ENCODE measurements around the gene ARMC9. TPM values are rescaled to one million over a fixed set of nuclear protein-coding genes. Genes with fewer than 3 reads are reported as not detected.

Gene ARMC9
- total RNA-seq, 1 experiment from 2014 or later = 67.2 TPM

DNA sequence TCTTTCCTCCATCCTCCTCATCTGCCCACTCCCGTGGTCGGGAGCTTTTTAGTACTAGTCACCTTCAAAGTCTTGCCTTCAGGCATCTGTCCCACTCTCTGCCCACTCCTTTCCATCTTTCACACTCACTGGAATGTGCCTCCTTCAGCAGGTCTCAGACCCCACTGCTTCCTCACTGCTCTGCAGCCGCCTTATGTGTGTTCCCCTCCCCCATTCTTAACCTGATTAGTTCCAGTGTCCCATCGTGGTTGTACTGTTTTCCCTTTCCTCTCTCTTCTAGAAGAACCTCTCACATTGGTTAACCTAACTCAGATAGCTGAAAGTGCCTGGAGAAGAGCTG lies 3.0 kb downstream of the ARMC9 start:
- DNase-seq (ENCODE audit: low read depth) = peak; percentile 79

DNA sequence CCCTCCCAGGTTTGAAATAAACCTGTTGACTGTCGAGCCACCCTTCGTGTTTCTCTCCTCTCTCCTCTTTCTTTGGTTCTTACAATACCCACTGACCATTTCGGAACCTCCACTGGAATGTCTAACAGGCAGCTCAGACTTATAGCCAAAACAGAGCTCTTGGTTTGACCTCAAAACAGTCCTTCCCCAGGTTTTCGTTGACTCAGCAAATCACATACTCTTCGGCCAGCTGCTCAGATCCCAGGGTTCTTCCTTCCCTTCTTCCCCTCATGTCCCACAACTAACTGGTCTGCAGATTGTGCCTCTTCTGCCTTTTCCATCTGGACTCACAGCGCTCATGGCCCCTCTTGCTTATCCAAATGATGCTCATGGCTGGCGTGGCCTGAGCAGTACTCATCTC lies 4.7 kb downstream of the ARMC9 start:
- no peak for DNase-seq (ENCODE audit: low read depth)

DNA sequence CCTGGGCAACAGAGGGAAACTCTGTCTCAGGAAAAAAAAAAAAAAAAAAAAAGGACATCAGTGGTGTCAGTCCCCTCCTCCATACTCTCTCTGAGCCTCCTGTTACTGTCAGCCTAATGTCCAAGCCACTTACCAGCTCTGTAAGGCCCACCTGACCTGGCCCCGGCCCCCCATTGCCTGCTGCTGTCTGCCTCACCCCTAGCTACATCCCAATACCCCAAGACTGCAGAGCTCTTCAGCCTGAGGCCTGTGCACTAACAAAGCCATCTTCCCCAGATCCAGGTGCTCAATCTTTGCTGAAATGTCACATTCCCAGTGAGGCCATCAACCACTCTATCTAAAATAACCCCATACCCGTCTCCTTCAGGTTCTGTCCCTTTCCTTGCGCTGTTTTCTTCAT lies 5.7 kb downstream of the ARMC9 start:
- no peak for DNase-seq (ENCODE audit: low read depth)

DNA sequence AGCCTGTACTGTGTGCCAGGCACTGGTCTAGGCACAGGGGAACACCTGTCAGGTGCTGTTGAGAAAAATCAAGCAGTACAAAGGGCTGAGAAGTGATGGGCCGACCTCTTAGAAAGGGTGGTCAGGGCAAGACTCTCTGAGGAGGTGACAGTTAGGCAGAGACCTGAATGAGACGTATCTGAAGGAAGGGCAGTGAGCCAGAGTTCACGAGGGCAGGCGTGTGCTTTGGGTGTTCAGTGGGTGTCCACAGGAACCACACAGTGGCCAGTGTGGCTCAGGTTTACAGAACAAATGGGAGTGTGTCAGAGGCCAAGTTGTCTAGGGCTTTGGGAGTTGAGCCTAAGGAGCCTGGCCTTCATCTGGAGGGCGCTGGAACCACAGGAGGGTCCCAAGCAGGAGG lies 6.2 kb downstream of the ARMC9 start:
- no peak for DNase-seq (ENCODE audit: low read depth)

DNA sequence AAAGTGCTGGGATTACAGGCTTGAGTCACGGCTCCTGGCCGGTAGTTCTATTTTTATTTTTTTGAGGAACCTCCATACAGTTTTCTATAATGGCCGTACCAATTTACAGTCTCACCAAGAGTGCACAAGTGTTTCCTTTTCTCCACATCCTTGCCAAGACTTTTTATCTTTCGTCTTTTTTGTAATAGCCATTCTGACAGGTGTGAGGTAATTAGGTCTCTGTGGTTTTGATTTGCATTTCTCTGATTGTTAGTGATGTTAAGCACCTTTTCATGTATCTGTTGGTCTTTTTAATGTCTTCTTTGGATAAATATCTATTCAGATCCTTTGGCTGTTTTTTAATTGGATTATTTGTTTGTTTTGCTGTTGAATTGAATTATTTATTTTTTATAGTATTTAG lies 9.3 kb downstream of the ARMC9 start:
- no peak for DNase-seq (ENCODE audit: low read depth)

DNA sequence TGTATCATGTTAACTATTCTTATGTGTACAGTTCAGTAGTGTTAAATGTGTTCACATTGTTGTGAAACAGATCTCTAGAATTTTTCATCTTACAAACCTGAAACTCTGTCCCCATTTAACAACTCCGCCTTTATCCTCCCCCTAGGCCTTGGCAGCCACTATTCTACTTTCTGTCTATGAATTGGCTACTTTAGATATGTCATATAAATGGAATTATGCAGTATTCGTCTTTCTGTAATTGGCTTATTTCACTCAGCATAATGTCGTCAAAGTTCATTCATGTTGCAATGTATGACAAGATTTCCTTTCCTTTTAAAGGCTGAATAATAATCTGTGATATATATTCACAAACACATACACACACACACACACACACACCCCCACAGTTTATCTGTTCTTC lies 12.4 kb downstream of the ARMC9 start:
- no peak for DNase-seq (ENCODE audit: low read depth)

DNA sequence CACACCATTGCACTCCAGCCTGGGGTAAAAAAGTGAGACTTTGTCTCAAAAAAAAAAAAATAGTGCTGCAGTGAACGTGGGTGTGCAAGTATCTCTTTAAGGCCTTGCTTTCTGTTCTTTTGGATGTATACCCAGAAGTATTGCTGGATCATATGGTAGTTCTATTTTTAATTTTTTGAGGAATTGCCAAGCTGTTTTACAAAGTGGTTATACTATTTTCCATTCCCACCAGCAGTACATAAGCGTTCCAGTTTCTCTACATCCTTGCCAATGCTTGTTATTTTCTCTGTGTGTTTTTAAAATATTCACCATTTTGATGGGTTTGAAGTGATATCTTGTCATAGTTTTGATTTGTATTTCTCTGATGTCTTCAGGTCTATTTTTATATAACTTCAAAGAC lies 13.1 kb downstream of the ARMC9 start:
- no peak for DNase-seq (ENCODE audit: low read depth)

DNA sequence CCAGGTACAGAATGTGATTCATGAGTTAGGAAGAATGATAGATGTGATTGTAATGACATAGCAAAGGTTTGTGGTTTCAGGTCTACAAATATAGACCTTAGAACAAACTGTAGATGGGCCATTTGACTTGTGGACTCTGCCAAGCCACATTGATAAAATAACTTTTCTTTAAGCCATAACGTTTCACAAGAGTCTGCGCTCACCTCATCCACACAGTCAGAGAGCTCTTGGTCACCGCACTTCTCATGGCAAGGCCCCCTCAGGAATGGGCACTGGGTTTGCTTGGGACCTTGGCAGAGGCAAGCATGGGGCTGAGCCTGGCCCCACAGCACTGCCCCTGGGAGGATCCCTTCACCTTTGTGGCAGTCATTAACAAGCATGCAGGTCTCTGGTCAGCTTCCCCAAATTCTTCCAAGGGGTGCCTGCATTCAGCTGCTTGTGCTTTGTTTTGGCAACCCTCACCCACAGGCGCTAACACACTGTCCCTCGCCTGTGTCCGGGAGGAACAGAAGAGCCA lies 14.0 kb downstream of the ARMC9 start:
- DNase-seq (ENCODE audit: low read depth) = peak; percentile 23

DNA sequence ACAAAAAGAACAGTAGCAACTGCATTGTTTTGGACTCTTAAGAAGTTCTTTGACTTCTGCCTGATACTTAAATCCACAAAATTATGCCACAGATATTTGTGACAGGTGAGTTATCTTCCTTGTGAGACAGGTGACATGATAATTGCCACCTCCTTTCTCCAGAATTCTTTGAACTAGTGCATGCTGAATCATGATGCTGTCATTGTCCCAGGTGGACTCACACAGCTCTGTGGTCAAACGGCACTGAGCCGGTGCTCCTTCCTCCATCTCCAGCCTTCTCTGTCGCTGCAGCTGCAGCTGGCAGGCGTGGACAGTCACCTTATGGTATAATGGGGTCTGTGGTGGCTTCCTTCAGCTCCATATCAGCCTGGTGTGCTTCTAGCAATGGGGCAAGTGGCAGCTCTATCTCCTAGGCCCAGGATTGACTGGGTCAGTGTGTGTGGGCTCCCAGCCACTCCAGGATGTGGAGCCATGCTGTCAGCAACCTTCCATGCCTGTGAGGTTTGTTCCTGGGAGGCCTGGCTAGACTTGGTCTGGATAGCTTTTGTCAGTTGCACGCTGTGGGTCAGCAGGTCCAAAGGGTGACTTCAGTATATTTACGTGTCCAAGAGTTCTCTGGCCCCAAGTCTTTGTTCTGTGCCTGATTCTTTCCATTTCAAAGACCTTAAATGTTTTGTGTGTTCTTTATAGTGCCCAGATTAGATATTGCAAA lies 15.7 kb downstream of the ARMC9 start:
- no peak for DNase-seq (ENCODE audit: low read depth)

DNA sequence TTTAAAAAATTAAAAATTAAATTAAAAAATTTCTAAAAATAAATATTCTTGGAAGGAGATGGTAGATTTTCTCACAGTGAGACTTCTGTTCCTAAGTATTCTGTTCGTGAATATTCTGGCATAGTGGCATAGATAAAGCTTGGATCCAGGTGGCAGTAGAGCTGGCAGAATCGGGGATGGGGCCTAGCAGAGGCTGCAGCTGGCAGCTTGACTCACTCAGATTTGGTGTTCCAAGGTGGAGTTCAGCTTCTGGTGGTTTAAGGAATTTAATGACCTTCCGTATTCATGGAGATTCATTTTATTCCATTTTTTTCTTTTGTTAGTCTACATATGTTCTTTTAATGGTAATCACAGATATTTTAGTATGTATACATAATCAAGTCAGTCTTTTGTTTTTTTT lies 19.9 kb downstream of the ARMC9 start:
- no peak for DNase-seq (ENCODE audit: low read depth)

DNA sequence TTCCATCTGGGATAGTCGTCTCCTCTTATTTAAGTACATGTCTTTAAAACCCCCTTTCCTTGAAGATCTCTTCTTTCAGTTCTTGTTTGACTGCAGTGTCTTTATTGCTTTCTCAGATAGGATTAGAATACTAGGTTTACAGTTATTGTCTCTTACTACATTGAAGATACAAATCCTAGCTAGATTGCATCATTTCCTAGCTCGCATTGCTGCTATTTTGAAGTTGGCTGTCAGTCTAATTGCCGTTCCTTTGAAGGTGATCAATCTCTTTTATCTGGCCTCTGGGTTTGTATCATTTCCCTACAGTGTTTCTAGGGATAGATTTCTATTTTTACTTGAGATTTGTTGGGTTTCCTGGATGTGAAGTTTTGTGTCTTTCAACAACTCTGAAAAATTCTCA lies 20.9 kb downstream of the ARMC9 start:
- no peak for DNase-seq (ENCODE audit: low read depth)

DNA sequence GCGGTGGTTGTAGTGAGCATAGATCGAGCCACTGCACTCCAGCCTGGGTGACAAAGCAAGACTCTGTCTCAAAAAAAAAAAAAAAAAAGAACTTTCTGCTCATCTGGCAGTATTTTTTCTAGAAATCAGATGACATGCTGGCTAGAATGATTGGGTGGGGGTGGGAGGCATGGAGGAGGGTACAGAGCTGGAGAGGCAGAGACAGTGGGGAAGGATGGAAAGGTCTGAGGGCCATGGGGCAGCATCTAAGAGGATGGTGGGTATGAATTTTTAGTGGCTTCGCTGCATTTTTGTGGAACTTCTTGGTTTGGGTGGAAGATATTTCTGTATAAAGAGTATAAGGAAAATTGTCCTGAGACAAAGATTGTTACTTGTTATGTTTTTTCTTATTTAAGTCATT lies 23.3 kb downstream of the ARMC9 start:
- DNase-seq (ENCODE audit: low read depth) = peak; percentile 18

DNA sequence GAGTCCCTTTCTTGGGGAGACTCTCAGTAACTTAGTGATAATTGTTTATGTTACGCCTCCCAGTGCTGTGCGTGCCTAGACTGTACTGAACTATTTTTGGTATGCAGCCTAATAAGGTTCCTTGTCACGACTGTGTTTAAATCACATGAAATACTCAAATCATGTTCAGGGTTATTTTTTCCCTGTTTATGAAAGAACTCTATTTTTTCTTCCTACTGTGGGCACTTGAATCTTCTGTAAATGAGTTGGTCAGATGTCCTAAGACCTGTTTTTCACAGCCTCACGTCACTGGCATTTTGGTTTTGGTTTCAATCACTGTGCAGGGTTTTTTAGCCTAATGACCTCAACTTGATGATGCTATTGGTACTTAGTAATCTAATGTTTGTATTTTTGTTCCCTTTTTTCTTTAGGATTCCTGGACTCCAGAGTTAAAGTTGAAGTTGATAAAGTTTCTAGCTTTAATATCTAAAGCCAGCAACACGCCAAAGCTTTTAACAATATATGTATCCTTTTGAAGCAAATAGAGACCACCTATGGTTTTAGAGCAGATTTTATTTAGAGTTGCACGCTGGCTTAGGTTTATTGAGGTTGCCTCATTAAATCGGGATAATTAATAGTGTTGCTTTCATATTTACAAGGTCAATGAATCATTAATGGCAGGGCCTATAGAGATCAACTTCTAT lies 24.0 kb downstream of the ARMC9 start:
- DNase-seq (ENCODE audit: low read depth) = peak; percentile 82

DNA sequence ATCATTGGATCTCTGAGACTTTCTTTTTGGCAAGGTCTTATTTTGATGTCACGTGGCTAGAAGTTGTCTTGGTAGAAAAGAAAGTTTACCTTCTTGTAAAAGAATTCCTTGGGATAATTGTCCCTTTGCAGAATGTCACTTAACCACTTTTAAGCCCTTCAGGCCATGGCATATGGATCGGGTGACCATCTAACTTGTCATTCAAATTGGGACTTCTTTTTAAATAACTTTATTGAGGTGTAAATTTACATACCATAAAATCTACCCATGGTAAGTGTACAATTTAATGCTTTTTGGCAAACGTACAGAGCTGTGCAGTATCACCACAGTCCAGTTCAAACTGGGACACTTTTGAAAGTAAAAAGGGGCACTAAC lies 24.6 kb downstream of the ARMC9 start:
- DNase-seq (ENCODE audit: low read depth) = no peak

DNA sequence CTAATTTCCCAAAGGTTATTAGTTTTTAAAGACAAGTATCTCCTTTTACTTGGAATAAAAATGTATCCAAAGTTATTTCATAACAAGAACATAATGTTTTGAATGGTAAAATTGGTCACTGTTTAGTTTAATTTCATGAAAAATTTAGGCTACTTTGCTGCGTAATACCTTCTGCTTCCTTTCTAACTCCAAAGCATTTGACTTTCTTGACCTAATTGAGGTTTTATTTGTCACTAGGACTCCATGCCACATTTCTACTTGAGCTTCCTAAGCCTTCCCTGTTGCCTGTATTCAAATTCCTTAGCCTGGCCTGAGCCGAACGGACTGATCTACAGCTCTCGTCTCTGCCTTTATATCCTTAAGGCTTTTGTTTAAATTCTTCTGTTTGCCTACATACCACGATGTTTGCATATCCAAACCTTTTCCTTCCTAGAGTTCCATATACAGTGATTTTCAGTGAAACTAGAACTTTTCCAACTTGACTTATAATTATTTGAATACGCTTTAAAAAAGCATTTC lies 25.1 kb downstream of the ARMC9 start:
- DNase-seq (ENCODE audit: low read depth) = no peak

DNA sequence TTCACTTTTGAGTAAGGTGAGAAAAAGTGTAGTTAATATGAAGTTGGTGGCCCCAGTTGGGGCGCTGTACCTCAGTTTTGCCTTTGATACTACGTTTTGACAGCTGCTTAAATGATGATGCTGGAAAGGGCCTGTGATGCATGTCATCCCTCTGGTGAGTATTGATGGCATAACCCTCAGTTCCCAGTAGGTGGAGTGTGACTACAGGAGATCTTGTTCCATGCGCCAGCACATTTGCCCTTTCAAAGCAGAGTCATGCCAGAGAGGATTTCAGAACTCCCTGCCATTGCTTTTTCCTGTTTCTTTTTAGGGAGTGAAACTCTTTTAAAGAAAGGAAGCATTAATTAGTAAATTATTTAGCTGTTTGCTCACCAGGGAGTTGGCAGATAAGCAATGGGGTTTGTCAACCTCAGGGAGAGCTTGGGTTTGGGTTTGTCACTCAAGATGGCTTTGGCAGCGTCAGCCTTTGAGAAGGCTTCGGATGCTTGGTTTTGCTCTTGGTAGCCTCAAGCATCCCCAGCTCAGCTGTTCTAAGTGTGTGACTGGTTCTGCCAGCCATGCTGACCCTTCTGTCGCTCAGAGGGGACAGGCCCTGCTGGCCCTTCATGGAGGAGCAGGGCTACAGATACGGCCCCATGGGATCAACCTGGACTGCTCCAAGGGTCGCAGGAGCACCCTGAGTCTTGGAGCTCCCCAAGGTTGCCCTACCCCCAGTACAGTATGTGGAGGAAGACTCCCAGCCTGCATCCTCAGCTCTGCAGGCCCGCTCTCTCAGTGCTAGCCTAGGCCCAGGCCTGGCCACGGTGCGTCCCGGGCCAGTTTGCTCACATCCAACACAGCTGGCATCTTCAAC lies 29.1 kb downstream of the ARMC9 start:
- peak; percentile 77 for DNase-seq (ENCODE audit: low read depth)

DNA sequence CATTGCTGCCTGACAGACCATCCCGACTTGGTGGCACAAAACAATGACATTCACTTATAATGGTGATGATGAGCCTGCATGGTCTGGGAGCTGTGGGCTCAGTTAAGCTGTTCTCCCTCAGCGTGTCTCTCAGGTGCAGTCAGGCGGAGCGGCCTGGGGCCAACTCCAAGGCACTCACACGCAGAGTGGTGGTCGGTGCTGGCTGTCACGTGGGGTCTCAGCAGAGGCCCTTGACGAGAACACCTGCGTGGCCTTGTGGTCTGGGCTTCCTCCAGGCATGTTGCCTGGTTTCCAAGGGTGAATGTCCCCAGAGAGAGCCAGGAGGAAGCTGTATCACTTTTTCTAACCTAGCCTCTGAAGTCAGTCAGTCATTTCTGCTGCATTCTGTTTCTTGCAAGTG lies 29.8 kb downstream of the ARMC9 start:
- DNase-seq (ENCODE audit: low read depth) = no peak

DNA sequence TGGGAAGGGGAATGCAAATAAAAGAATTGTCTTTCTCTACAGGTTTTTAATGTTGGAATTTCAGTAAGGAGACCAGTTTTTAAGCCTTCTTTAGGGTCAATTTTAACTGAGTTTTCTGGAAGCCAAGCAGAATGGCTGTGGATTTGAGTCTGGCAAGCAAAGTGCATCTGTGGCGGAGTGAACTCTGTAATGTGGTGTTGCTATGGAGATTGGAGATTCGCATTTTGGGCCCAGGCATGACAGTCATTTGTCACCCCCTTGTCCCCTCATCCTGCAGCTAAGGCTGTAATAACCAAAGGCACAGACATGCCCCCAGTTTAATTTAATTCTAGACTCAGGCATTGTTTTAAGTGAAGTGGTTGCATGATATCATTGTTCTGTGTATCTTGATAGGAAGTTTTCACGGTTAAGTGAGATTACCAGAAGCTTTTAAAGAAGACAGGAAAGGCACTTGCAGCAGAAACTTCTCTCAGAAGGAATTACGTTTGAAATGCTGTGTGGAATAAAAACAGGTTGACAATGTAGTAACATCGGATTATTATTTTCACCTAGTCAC lies 30.6 kb downstream of the ARMC9 start:
- no peak for DNase-seq (ENCODE audit: low read depth)

DNA sequence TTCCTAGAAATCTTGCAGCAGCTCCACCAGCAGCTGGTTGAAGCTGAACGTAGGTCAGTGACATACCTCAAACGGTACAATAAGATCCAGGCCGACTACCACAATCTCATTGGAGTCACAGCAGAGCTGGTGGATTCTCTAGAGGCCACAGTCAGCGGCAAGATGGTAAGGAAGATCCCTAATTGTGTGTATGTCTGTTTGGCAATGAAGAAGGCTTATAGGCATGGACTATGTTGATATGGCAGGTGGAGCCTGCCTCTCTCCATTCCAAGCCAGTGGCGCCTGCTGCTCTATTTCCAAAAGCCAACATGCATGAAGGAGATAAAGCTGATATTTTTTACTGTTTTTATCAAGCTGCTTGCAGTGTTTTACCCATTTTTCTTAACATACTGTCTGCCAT lies 36.8 kb downstream of the ARMC9 start:
- no peak for DNase-seq (ENCODE audit: low read depth)

DNA sequence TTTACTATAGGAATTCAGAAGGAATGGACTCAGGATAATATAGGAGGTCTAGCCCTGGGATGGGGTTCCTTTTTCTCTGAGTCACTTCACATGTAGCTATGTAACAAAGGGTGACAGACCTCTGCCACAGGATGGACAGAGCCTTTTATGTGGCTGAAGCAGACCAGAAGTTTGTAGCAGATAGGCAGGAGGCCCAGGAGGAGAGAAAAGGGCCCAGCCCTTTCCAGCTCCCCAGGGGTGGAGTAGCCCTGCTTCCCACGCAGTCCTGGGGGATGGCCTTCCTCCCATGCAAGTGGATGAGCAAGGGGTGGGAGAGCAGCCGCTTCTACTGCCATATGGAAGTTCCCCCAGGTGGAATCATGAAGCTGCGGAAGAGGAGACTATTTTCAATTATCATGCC lies 40.3 kb downstream of the ARMC9 start:
- no peak for DNase-seq (ENCODE audit: low read depth)

DNA sequence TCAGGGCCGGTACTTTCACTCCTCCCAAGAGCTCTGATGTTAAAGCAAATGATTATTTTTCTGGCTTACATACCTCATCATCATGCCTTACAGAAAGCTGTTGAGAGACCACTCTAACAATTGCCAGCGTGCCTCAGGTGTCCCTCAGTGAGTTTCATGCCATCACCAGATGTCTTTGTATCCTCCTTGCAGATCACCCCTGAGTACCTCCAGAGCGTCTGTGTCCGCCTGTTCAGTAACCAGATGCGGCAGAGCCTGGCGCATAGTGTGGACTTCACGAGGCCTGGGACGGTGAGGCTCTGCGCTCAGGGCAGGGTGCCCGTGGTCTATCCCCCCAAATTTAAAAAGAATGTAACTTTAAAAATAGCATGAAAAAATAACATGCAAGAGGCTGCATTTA lies 41.3 kb downstream of the ARMC9 start:
- no peak for DNase-seq (ENCODE audit: low read depth)

Measured in RPMI7951 (cell line).